HG03135 (cell line): ENCODE results near the gene CAPZA1.
"Not testable (repeated sequence)": the region's sequence is repeated elsewhere in the genome, so short reads cannot be mapped to it uniquely, and the experiment has no call there.

Source experiments
- ATAC-seq: cut with Tn5 transposase; IDR thresholded peaks from one replicate; pipeline ENCODE4 v1.9.1; 2021; ENCODE audit warnings: mild to moderate bottlenecking, moderate library complexity; ENCODE audit not compliant: unreplicated experiment

Gene CAPZA1

DNA sequence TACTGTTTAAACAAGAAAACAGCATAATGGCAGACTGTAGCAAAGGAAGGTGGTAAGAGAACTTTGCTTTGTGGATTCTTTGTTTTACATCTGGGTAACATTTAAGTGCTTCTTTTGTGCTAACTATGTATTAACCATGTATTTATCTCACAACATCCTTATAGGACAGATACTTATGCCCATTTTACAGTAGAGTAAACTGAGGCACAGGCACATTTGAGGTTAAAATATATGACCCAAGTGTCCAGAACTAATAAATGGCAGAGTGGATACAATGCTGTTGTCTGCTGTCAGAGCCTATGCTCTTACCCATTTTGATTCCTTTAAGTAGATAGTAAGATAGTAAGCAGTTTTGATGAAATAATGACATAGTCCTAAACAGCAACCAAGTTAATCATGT lies 7.3 kb downstream of the CAPZA1 start:
- no peak for ATAC-seq

DNA sequence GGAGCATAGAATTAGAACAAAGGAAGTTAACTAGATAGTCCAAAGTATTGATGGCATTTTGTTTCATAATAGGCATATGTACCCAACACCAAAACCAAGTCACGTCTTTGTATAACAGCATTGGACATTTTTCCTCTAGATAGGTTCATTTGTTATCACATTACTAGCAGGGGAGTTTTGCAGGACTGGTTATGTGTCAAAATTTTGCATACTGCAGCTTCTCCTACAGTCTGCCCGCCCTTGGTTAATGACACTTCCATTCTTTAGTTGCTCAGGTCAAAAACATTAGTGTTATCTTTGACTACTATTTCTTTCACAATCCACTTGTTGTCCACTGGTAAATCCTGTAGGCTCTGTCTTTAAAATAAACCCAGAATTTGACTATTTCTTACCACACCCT lies 8.9 kb downstream of the CAPZA1 start:
- ATAC-seq = no peak

DNA sequence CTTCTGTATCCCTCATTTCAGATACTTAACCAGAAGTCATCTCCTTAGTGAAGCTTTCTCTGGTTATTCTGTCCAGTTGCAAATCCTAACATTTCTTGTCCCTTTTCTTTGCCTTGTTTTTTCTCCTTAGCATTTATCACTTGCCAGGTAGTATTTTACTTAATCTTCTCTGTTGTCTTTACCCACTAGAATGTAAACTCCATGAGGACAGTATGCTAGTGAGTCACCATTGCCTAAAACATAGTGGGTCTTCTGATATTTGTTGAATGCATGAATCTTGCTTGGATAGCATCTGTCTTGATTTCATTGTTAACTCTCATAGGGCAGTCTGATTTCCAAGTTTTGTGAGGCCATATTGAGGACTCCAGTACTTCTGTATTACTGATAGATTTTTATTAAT lies 9.6 kb downstream of the CAPZA1 start:
- ATAC-seq = no peak

DNA sequence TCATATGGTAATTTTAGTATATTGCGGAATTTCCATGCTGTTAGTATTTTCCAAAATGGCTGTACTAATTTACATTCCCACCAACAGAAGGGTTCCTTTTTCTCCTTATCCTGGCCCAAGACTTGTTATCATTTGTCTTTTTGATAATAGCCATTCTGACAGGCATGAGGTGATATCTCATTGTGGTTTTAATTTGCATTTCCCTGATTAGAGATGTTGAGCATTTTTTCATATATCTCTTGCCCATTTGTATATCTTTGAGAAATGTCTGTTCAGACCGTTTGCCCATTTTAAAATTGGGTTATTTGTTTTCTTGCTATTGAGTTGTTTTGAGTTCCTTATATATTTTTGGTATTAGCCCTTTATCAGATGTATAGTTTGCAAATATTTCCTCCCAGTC lies 14.0 kb downstream of the CAPZA1 start:
- no peak for ATAC-seq

DNA sequence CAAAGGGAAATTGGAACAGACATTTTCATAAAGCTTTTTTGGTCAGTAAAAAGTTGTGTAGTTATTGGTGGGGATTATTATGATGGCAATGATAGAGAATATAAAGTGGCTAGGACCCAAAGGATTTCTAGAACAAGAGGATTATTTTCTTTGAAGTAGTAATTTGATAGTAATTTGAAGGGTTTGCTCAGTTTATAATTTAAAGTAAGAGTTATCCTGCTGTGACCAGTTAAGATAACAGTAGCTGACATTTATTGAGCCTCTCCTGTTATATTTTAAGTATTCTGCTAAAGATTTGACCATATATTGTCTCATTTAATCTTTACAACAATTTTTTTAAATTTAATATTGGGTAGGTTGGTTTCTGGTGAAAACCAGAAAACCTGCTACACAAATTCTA lies 14.7 kb downstream of the CAPZA1 start:
- no peak for ATAC-seq

DNA sequence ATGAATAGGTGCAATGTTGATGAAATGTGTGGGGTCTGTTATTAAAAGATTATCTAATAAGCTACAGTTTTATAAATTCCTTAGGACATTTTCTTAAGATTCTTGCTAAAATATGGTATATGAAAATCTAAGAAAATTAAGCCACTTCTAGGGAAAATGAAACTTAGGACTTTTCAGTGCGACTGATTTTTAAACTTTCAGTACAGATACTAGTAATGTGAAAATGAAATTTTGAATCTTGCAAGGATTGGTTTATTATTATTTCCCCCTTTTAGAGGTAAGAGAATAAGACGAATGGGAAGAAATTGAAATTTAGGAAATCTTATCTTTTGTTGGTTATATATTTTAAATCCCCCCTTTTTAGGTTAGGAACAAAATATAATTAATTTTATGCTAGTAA lies 16.4 kb downstream of the CAPZA1 start:
- ATAC-seq = no peak

DNA sequence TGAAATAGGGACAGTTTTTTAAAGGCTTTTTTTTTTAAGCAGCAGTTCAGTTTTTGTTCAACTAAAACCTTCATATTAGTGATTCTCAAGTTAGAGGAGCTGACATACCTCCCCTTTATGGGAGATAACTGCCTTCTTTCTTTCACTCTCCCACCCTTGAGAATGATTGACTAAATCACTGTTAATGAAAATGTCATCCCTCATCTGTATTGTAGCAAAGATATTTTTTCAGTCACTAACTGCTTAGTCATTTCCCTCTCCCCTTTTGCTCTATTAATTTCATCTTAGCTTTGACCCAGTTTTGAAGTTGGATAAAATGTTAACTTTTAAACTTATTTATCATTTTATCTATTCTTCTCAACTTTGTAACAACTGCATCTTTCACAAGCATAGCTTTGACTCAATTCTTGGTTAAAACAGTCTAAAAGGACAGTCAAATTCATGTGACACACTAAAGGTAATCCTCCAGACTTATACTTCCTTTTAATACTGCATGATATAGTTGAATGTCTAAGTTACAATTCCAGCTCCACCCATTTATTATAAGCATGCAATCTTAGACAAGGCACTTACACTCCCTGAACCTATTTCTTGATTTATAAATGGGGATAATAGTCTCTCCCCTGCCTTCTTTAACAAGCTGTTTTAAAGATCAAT lies 17.1 kb downstream of the CAPZA1 start:
- ATAC-seq = peak; percentile 50

DNA sequence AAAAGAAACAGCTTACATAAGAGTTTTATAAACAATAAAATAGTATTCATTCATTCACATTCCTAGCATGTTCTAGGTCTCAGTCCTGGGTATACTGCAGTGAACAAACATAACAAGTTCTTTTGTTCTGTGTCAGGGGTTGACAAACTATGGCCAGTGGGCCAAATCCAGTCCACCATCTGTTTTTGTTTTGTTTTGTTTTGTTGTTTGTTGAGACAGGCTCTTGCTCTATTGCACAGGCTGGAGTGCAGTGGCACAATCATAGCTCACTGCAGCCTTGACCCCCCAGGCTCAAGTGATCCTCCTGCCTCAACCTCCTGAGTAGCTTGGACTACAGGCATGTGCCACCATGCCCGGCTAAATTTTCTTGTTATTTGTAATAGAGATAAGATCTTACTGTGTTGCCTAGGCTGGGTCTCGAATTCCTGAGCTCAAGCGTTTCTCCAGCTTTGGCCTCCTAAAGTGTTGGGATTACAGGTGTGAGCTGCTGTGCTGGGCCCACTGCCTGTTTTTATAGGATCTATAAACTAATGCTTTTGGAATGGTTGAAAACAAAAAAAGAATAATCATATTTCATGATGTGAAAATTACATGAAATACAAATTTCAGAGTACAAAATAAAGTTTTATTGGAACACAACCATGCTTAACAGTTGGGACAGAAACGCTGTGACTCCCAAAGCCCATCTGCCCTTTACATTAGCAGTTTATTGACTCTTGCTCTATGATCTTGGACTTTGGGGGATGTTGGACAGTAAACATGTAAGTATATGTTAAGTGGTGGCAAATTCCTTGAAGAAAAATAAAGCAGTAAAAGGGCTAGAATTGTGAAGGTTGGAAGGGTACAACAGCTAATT lies 17.9 kb downstream of the CAPZA1 start:
- ATAC-seq = no peak

DNA sequence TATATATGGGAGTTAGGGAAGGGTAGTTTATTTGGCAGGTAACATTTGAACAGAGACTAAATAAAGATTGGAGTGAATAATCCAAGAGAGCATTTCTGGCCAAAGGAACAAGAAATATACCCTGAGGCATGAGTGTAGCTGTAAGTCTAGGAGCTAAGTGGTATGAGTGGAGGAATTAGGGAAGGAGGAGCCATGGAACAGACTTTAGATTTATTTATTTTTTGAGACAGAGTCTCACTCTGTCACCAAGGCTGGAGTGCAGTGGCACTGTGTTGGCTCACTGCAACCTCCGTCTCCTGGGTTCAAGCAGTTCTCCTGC lies 18.4 kb downstream of the CAPZA1 start:
- no peak for ATAC-seq

DNA sequence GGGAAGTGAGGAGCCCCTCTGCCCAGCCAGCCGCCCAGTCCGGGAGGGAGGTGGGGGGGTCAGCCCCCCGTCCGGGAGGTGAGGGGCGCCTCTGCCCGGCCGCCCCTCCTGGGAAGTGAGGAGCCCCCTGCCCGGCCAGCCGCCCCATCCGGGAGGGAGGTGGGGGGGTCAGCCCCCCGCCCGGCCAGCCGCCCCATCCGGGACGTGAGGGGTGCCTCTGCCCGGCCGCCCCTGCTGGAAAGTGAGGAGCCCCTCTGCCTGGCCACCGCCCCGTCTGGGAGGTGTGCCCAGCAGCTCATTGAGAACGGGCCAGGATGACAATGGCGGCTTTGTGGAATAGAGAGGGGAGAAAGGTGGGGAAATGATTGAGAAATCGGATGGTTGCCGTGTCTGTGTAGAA lies 20.8 kb downstream of the CAPZA1 start:
- ATAC-seq = not testable (repeated sequence)

DNA sequence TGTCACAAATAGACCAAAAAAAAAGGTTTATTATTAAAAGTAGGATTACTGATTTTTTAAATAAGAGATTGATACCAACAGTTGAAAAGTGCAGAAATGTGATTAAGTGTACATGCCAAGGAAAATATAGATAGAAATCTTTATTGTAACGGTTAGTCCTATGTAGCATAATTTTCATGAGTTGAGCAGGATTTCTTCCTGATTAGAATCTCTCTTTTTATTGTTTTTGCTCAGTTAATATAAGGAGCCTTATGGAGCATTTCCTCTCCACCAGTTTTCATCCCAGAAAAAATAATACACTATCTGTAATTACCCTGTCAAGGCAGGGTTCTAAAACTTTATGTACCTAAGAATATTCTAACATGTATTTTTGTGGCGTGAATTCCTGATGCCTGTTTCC lies 23.4 kb downstream of the CAPZA1 start:
- no peak for ATAC-seq

DNA sequence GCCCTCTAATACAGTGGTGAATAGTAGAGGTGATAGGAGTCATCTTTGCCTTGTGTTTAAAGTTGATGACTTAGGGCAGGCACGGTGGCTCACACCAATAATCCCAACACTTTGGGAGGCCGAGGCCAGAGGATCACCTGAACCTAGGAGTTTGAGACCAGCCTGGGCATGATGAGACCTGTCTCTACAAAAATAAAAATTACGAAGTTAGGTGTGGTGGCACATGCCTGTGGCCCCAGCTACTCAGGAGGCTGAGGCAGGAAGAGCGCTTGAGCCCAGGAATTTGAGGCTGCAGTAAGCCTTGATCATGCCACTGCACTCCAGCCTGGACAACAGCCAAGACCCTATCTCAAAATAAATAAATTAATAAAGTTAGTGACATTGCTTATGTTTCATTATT lies 26.6 kb downstream of the CAPZA1 start:
- no peak for ATAC-seq

DNA sequence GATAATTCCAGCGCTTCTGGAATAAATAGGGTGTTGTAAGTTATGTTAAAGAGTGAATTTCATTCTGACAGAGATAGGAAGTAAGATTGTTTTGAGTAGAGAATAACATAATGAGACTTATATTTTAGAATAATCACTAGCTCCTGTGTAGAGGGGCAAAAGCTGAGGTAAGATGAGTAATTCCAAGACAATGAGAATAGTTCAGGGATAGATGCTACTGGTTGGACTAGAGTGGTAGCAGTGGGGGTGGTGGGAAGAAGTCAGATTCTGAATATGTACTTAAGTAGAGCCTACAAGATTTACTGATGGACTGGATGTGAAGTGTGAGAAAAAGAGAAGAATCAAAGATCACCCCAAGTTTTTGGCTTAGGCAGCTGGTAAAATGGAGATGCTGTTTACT lies 31.6 kb downstream of the CAPZA1 start:
- ATAC-seq = no peak

DNA sequence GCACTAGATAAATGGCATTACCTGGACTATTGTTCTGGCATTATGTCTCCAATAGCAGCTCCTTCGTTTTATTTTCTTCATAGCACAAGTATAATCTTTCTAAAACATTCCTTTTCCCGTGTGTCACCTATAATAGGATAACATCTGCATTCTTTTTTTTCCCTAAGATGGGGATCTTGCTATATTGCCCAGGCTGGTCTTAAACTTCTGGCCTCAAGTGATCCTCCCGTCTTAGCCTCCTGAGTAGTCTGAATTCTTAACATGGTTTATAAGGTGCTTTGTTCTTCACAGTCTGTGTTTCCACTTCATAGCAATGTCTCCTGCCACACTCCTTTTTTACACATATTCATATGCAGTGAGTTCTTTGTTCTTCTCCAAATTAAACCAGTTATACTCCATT lies 46.2 kb downstream of the CAPZA1 start:
- no peak for ATAC-seq

DNA sequence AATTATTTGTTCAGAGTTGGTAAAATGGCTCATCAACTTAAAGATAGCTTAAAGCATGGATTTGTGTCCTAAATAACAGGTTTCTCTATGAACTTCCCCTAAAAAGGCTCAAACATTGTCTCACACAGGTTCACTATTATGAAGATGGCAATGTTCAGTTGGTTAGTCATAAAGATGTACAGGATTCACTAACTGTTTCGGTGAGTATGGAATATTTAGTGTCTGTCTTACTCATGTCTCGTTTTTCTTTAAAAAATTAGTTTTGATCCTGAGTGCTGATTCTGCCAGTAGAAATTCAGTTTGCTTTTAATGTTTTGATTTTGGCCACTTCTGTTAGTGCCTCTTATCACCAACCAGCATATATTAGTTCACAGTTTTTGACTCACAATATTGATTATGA lies 47.3 kb downstream of the CAPZA1 start:
- ATAC-seq = no peak

DNA sequence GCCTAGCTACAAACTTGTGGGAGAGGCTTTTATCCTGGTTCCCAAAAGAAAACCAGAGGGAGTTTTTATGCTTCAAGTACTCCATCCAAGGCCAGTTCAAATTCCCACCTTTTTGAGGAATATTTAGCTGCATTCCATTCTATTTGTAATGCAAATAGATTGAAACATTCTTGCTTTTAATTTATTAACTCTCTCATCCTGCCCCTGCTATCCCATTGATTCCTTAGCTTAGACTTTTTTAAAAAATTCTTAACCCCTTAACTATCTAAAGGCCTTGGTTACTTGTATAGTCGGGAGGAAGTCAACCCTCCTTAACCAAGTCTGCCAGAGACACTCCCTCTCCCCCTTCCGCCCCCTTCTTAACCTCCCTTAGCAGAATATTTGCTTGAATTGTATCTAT lies 52.4 kb downstream of the CAPZA1 start:
- no peak for ATAC-seq

DNA sequence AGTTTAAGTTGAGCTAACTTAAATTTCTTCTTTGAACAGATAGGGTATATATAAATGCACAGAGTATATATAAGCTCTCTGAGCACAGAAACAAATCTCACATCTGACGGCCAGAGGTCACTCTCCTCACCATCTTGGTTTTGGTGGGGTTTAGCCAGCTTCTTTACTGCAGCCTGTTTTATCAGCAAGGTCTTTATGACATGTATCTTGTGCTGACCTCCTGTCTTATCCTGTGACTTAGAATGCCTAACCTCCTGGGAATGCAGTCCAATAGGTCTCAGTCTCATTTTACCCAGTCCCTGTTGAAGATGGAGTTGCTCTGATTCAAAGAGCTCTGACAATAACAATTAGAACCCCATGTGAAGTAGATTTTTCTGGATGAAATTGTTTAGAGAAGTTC lies 53.2 kb downstream of the CAPZA1 start:
- ATAC-seq = no peak

DNA sequence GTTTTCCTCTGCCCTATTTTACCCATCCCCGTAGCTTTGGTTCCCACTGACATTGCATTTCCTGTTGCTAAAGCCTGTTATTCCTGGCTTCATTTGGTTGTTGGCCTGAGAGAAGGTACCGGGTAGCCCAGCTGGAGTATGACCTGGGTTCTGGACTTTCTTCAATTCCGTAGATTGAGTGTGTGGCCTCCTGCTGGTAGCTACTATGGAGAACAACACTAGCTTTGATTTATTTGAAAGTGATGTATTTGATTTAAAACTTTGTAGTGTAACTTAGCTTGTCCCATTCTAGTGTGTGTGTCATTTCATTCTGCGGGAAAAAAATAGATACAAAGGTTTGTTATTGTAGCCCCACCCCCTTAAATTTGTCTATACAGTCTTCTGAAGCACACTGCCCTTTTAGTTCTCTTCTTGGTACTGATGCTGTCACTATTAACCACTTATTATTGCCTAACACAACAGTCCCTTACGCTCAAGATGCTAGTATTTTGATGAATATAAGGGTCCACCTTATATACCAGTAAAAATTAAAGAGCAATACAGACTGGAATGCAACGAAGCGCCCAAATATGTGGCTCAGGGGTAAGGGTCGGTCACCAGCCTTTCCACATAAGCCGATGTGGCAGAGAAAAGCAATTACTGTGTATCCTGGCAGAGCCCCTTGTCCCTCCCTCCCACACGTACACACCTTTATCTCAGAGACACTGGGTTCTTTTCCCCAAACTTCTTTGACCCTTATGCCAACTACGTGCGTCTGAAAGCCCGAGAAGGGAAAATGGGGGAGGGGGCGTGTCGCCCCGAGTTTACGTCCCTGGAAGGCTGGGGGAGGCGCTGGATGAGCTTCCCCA lies 54.2 kb downstream of the CAPZA1 start:
- no peak for ATAC-seq

DNA sequence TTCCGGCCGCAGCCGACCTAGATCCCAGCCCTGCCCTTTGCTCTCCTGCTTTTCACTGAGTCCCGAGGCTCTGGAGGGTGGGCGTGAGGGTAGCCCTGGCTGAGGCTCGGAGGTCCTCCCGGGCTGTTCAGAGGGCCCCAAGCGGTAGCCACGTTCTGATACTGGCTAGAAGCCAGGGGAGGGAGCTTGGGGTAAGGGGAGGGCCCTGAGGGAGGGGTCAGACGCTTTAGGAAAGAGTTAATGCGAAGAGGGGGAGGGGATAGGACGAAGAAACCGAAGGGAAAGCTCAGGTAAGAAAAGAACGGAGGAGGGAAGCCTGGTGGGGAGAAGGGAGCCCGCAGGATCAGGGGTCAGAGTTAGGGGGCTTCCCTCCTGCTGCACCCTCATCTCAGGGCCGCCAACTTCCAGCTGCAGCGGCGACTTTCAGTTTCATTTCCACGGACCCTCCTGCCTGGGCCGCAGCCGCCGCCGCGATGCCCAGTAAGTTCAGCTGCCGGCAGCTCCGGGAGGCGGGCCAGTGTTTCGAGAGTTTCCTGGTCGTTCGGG lies 54.9 kb downstream of the CAPZA1 start, which contains the start of gene MOV10:
Gene MOV10 (plus strand): TSS at position 220 of the 546 bp plus-strand sequence. CDS start 254 bp downstream, at position 474.
- peak; percentile 53 for ATAC-seq

DNA sequence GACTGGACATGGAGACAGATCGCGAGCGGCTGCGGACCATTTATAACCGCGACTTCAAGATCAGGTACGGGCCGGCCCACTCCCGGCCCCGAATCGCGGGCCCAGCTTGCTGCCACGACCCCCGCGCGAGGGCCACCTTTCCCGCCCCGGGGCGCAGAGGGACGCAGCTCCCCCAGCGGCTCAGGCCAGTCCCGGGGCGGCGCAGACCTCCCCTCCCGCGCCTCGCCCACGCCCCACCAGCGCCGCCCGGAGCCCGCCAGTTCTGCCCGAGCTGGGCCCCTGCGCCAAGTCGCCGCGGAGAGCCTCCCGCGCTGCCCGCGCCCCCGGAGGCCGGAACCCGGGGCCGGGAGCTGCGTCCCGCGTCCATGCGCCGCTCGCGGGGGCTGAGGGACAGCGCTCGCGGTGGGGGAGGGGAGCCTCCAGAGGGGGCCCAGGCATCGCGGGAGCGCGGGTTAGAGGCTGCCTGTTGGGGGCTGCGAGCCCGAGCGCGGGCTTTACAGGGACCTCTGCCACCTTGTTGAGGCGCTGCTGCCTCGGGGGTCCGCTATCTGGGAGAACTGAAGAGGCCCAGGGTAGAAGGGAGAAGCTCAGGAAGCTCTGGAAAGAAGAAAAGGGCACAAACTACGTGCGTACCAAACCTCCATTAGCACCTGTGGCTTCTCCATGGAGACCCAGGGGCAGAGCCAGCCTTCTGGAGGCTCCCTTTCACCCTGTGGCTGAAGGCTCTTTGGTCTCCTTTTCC lies 55.5 kb downstream of the CAPZA1 start:
- ATAC-seq = peak; percentile 37
